NCI-H187 (cell line): Measurements from ENCODE around the gene RGS10.
"Not testable (repeated sequence)": the region's sequence is repeated elsewhere in the genome, so short reads cannot be mapped to it uniquely, and the experiment has no call there.

Experiments used
- DNase-seq, 2 experiments: peaks; one replicate each; lab custom pipeline; 2025; lab: John Stamatoyannopoulos, UW

The RGS10 gene

GRCh38 chr10:119542357-119542987, at the start of gene RGS10:
Gene RGS10, minus strand, starts transcription at chr10:119542719. Its CDS starts 81 bp downstream, at chr10:119542638.
- DNase-seq, result no peak

- DNase-seq, result no peak
These were observed 45.6 kb upstream of the RGS10 start for GRCh38 chr10:119588071-119588470.

DNA sequence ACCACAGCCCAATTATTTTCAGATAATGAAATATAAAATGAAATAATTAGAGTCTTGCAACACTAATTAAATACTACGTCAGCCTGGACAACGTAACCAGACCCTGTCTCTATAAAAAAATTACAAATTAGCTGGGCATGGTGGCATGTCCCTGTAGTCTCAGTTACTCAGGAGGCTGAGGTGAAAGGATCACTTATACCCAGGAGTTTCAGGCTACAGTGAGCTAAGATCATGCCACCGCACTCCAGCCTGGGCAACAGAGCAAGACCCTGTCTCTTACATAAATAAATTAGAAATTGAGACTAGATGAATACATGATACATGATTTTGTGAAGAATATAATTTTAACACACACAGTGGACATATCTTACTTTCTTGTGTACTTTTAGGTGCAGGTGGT, 35.8 kb upstream of the RGS10 start:
- DNase-seq, result no peak

GRCh38 chr10:119575991-119576390, 33.5 kb upstream of the RGS10 start:
- DNase-seq, result no peak

- DNase-seq, result no peak
These were observed 33.0 kb upstream of the RGS10 start for GRCh38 chr10:119575506-119575905.

- DNase-seq, result no peak
These were observed 25.5 kb upstream of the RGS10 start for GRCh38 chr10:119567978-119568377.

- no peak for DNase-seq
These were observed 19.6 kb upstream of the RGS10 start for GRCh38 chr10:119562097-119562496.

GRCh38 chr10:119559511-119559910, 17.0 kb upstream of the RGS10 start:
- DNase-seq, result not testable (repeated sequence)

DNA sequence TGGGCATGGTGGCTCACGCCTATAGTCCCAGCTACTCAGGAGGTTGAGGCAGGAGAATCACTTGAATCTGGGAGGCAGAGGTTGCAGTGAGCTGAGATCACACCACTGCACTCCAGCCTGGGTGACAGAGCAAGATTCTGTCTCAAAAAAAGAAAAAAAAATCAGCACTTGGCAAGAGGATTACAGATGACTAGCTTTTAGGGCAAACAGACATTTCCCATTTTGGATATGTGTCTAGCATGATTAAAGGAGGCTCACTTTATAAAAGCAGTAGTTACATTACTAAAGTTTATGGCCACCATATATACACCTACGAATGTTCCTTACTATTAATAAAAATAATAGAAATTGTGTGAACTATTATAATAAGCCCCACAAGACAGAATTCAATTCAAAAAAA, 13.6 kb upstream of the RGS10 start:
- DNase-seq, result not testable (repeated sequence)

DNA sequence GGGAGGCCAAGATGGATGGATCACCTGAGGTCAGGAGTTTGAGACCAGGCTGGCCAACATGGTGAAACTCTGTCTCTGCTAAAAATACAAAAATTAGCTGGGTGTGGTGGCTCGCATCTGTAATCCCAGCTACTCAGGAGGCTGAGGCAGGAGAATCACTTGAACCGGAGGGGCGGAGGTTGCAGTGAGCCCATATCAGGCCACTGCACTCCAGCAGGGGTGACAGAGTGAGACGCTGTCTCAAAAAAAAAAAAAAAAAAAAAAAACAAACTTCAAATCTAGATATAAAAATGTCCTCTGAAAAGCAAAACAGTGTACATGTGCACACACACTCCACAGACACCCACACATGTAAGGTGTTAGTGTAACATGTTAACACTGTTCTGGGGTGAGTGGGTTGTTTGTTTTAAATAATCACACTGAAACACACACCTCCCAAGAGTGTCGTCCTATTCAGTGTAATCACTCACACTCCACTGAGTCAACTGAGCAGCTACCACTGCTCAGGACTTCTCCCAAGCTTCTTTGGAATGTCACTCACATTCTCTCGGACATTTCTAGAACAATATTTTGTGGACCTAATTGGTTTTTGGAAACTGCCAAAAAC, 12.8 kb upstream of the RGS10 start:
- DNase-seq, result no peak

DNA sequence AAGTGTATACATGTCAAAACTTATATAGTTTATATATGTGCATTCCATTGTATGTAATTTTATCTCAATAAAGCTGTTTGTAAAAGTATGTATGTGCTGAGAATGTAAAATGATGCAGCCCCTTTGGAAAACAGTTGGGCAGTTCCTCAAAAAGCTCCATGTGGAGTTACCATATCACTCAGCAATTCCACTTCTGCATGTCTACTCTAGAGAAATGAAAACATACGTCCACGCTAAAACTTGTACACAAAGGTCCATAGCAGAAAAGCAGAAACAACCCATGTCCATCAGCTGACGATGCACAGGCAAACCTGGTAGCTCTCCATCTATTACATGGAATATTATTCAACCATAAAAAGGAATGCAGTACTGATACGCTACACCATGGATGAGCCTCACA, 8.3 kb upstream of the RGS10 start:
- DNase-seq, result no peak

DNA sequence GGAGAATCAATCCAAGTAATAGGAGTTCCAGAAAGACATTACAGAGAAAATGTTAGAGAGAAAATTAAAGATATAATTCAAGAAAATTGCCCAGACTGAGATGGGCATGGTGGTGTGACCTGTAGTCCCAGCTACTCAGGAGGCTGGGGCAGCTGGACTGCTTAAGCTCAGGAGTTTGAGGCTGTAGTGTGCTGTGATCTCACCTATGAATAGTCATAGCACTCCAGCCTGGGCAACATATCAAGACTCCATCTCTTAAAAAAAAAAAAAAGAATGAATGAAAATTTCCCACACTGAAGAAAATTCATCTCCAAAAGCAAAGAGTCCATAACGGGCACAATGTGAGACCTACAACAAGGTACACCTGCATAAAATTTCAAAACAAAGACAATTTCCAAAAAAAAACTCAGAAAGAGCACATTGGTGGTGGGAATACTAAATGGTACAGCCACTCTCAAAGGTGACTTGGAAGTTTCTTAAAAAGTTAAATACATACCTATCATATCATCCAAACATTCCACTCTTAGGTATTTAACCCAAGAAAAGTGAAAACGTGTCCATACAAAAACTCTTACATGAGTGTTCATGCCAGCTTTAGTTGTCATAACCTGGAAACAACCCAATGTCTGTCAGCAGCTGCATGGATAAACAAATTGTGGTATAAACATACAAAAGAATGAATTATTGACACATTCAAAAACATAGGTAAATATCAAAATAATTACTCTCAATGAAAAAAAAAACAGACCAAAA, 6.9 kb upstream of the RGS10 start:
- DNase-seq, result no peak

GRCh38 chr10:119546009-119546408, 3.5 kb upstream of the RGS10 start:
- no peak for DNase-seq

GRCh38 chr10:119545310-119545709, 2.8 kb upstream of the RGS10 start:
- DNase-seq, result no peak

- no peak for DNase-seq
These were observed 1.5 kb upstream of the RGS10 start for GRCh38 chr10:119543814-119544642.

- DNase-seq, result no peak
These were observed 682 bp upstream of the RGS10 start for GRCh38 chr10:119542988-119543813.

DNA sequence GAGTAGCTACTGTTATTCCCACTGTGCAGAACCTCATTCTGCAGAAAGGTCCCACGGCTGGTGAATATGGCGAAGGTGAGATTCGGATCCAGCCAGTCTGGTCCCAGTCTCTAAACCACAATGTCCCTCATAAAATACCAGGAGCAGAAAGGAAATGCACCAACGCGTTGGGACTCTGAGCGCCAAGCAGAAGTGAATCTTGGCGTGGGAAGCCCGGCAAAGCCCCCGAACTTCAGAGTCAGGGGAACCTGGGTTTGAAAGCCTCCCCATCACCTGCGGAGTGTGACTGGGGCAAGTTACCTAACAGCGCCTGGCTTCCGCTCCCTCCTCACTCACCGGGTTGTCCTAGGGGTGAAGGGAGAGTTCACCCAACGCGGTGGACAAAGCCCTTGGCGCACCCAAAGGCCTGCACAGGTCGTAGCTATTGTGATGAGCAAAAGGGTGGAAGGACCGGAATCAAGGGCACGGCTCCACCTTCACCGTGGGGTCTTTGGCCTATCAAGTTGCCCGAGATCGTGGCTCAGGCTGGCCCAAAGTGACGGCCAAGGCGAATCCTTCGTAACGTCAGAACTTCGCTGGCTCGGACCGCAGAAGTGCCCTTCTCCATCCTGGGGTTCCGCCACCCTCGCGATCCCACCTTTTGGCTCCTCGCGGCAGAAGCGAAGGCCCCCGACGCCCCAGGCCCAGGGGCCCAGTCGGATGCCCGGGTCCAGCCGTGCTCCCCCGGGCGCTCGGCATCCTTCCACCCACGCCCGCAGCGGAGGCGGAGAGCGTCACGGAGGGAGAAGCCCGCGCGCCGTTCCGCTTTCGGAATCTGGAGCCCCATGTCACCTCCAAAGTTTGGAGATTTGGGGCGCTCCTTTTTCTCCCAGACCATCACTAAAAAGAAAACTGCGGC, 811 bp downstream of the RGS10 start:
- no peak for DNase-seq

- no peak for DNase-seq
These were observed 1.5 kb downstream of the RGS10 start for GRCh38 chr10:119541046-119541445.

GRCh38 chr10:119540038-119540437, 2.5 kb downstream of the RGS10 start:
- no peak for DNase-seq

GRCh38 chr10:119539359-119539825, 3.1 kb downstream of the RGS10 start:
- DNase-seq, result no peak
